SK-N-SH treated with all-trans-retinoic acid at 6 μM for 48 hours (cell line): Measurements from ENCODE around the gene MFNG.

Experiments
- ATAC-seq: fragments of 200-7000 bp; cut with Tn5 transposase; 3 replicates; pipeline ENCODE4 v1.9.1; 2020; ENCODE audit warnings: mild to moderate bottlenecking, moderate library complexity
- ARNTL ChIP-seq: fragments of 450-650 bp; formaldehyde crosslinking; IDR thresholded peaks from 2 replicates; pipeline ENCODE4 v1.5.0; 2020; ENCODE audit warnings: low read depth, mild to moderate bottlenecking, moderate library complexity, borderline replicate concordance
- CSDC2 ChIP-seq: fragments of 250-450 bp; sonication (Bioruptor Pico); IDR thresholded peaks from 2 replicates; pipeline ENCODE4 v1.5.0; 2020; ENCODE audit warnings: mild to moderate bottlenecking, moderate library complexity
- CSRNP3 ChIP-seq: fragments of 250-450 bp; sonication (Bioruptor Pico); IDR thresholded peaks from 2 replicates; pipeline ENCODE4 v1.5.1; 2021; ENCODE audit warnings: mild to moderate bottlenecking, moderate library complexity
- ESRRG ChIP-seq: fragments of 250-450 bp; sonication (Bioruptor Pico); IDR thresholded peaks from 2 replicates; pipeline ENCODE4 v1.6.1; 2021; ENCODE audit warnings: mild to moderate bottlenecking
- GLIS3 ChIP-seq: fragments of 250-450 bp; sonication (Bioruptor Pico); IDR thresholded peaks from 2 replicates; pipeline ENCODE4 v1.5.0; 2020; ENCODE audit warnings: mild to moderate bottlenecking, moderate library complexity
- ISL1 ChIP-seq: fragments of 250-450 bp; sonication (Bioruptor Pico); IDR thresholded peaks from 2 replicates; pipeline ENCODE4 v2.1.2; 2022; ENCODE audit warnings: mild to moderate bottlenecking, moderate library complexity
- OSR1 ChIP-seq: fragments of 250-450 bp; sonication (Bioruptor Pico); IDR thresholded peaks from 2 replicates; pipeline ENCODE4 v1.8.0; 2022; ENCODE audit warnings: moderate library complexity, mild to moderate bottlenecking, inconsistent platforms
- POU6F1 ChIP-seq: fragments of 250-450 bp; sonication (Bioruptor Pico); IDR thresholded peaks from 2 replicates; pipeline ENCODE4 v1.8.0; 2021; ENCODE audit warnings: low read depth, mild to moderate bottlenecking, moderate library complexity, borderline replicate concordance
- PPARA ChIP-seq: fragments of 250-450 bp; sonication (Bioruptor Pico); IDR thresholded peaks from 2 replicates; pipeline ENCODE4 v1.5.0; 2020; ENCODE audit warnings: mild to moderate bottlenecking, borderline replicate concordance
- RARB ChIP-seq: fragments of 250-450 bp; sonication (Bioruptor Pico); IDR thresholded peaks from 2 replicates; pipeline ENCODE4 v1.8.0; 2021; ENCODE audit warnings: mild to moderate bottlenecking, moderate library complexity
- SNAI2 ChIP-seq: fragments of 250-450 bp; sonication (Bioruptor Pico); IDR thresholded peaks from 2 replicates; pipeline ENCODE4 v1.5.0; 2020; ENCODE audit warnings: mild to moderate bottlenecking, moderate library complexity
- TCF4 ChIP-seq: fragments of 250-450 bp; sonication (Bioruptor Pico); IDR thresholded peaks from 2 replicates; pipeline ENCODE4 v1.8.0; 2021; ENCODE audit warnings: mild to moderate bottlenecking, moderate library complexity, borderline replicate concordance
- TOX ChIP-seq: fragments of 250-450 bp; sonication (Bioruptor Pico); IDR thresholded peaks from 2 replicates; pipeline ENCODE4 v1.8.0; 2021; ENCODE audit warnings: mild to moderate bottlenecking, moderate library complexity, borderline replicate concordance
- ZC3H10 ChIP-seq: fragments of 250-450 bp; sonication (Bioruptor Pico); IDR thresholded peaks from 2 replicates; pipeline ENCODE4 v1.5.1; 2021; ENCODE audit warnings: mild to moderate bottlenecking, moderate library complexity
- ZFP3 ChIP-seq: fragments of 250-450 bp; sonication (Bioruptor Pico); IDR thresholded peaks from 2 replicates; pipeline ENCODE4 v1.5.0; 2020; ENCODE audit warnings: mild to moderate bottlenecking, moderate library complexity
- ZNF565 ChIP-seq: fragments of 450-650 bp; formaldehyde crosslinking; conservative IDR thresholded peaks from 2 replicates; pipeline ENCODE4 v1.5.0; 2020; ENCODE audit warnings: low read depth, mild to moderate bottlenecking, moderate library complexity
- ZNF70 ChIP-seq: fragments of 450-650 bp; formaldehyde crosslinking; IDR thresholded peaks from 2 replicates; pipeline ENCODE4 v1.5.0; 2020; ENCODE audit warnings: mild to moderate bottlenecking, moderate library complexity
- ZNF8 ChIP-seq: fragments of 450-650 bp; formaldehyde crosslinking; IDR thresholded peaks from 2 replicates; pipeline ENCODE4 v1.5.0; 2020; ENCODE audit warnings: mild to moderate bottlenecking, moderate library complexity
- TF ChIP-seq, protein P1 (sequence below): fragments of 250-450 bp; sonication (Bioruptor Pico); IDR thresholded peaks from 2 replicates; pipeline ENCODE4 v1.8.0; 2020; ENCODE audit warnings: mild to moderate bottlenecking, moderate library complexity, borderline replicate concordance
- TF ChIP-seq, protein P2 (sequence below): fragments of 250-450 bp; sonication (Bioruptor Pico); IDR thresholded peaks from 2 replicates; pipeline ENCODE4 v1.5.1; 2020; ENCODE audit warnings: low read depth, mild to moderate bottlenecking, moderate library complexity

Gene MFNG

GRCh38 chr22:37491106-37491505 is 4.9 kb upstream of the MFNG start:
- ATAC-seq, result no peak
- TF ChIP-seq, protein P1, sequence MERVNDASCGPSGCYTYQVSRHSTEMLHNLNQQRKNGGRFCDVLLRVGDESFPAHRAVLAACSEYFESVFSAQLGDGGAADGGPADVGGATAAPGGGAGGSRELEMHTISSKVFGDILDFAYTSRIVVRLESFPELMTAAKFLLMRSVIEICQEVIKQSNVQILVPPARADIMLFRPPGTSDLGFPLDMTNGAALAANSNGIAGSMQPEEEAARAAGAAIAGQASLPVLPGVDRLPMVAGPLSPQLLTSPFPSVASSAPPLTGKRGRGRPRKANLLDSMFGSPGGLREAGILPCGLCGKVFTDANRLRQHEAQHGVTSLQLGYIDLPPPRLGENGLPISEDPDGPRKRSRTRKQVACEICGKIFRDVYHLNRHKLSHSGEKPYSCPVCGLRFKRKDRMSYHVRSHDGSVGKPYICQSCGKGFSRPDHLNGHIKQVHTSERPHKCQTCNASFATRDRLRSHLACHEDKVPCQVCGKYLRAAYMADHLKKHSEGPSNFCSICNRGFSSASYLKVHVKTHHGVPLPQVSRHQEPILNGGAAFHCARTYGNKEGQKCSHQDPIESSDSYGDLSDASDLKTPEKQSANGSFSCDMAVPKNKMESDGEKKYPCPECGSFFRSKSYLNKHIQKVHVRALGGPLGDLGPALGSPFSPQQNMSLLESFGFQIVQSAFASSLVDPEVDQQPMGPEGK (CRISPR knock-in tag), result no peak
- no peak for TF ChIP-seq ZNF8 (CRISPR knock-in tag)

DNA sequence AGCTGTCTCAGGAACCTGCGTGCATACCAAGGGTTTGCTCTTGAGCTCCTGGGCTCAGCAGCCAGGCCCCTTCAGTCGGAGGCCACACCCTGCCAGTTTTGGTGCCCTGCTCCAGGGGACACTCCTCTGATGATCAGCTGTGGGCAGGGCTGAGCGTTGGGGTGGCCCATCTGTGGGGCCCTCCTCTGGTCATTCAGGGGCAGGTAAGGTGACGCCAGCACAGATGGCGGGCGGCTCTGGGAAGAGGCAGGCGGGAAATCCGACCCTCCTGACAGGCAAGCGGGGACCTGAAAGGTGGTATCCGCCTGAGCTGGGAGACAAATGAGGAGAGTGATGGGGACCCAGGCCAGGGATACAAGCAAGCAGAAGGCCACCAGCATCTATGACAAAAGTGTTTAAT is 3.8 kb upstream of the MFNG start:
- no peak for TF ChIP-seq POU6F1
- no peak for TF ChIP-seq GLIS3 (CRISPR knock-in tag)
- no peak for TF ChIP-seq PPARA
- no peak for TF ChIP-seq TCF4 (CRISPR knock-in tag)
- no peak for TF ChIP-seq ZFP3 (CRISPR knock-in tag)
- no peak for TF ChIP-seq CSDC2 (CRISPR knock-in tag)
- TF ChIP-seq, protein P2, sequence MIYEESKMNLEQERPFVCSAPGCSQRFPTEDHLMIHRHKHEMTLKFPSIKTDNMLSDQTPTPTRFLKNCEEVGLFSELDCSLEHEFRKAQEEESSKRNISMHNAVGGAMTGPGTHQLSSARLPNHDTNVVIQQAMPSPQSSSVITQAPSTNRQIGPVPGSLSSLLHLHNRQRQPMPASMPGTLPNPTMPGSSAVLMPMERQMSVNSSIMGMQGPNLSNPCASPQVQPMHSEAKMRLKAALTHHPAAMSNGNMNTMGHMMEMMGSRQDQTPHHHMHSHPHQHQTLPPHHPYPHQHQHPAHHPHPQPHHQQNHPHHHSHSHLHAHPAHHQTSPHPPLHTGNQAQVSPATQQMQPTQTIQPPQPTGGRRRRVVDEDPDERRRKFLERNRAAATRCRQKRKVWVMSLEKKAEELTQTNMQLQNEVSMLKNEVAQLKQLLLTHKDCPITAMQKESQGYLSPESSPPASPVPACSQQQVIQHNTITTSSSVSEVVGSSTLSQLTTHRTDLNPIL (CRISPR knock-in tag), result no peak
- TF ChIP-seq, protein P1 (CRISPR knock-in tag), result no peak
- TF ChIP-seq ZNF70 (CRISPR knock-in tag), result no peak
- ATAC-seq, result no peak

DNA sequence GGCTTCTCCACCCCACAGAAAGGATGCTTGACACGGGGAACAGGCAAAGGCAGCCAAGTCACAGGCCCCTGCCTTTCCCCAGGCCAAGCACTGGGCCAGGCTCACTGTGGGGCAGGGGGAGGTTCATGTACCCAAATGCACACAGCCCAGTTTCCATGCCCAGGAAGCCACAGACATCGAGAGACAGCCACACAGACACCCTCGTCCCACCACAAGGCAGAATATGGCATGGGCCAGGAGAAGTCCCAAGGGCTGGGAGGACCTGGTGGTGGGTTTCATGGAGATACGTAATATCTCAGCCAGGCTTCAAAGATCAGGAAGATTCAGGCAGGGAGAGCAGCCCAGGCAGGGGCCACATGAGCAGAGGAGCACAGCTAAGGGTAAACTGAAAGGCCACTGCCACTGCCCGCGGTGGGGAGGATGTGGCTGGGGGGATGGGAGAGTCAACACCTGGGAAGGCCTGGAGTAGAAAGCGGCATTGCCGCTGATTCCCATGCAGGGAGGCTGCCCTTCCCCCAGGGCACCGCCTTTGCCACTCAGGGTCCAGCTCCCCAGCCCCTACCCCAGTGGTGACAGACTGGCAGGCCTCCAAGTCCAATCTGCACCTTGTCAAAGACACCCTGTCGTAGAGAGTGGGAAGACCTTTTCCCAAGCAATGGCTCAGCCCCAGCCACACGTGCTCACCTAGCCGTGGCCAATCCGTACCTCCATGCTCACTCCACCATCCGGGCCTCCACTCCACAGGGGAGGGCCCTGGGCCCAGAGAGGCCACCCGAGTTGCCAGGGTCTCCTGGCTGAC is 2.4 kb upstream of the MFNG start:
- no peak for ATAC-seq
- TF ChIP-seq ZC3H10 (CRISPR knock-in tag), result no peak
- no peak for TF ChIP-seq RARB (CRISPR knock-in tag)
- TF ChIP-seq ZFP3 (CRISPR knock-in tag), result no peak
- no peak for TF ChIP-seq ISL1 (CRISPR knock-in tag)
- TF ChIP-seq, protein P1 (CRISPR knock-in tag), result no peak
- TF ChIP-seq ARNTL (CRISPR knock-in tag), result no peak
- no peak for TF ChIP-seq TOX (CRISPR knock-in tag)
- TF ChIP-seq ZNF565 (CRISPR knock-in tag), result no peak
- no peak for TF ChIP-seq TCF4 (CRISPR knock-in tag)
- no peak for TF ChIP-seq ZNF70 (CRISPR knock-in tag)
- no peak for TF ChIP-seq POU6F1
- no peak for TF ChIP-seq OSR1 (CRISPR knock-in tag)
- no peak for TF ChIP-seq ZNF8 (CRISPR knock-in tag)
- TF ChIP-seq CSRNP3 (CRISPR knock-in tag), result no peak
- no peak for TF ChIP-seq SNAI2 (CRISPR knock-in tag)
- TF ChIP-seq GLIS3 (CRISPR knock-in tag), result no peak
- no peak for TF ChIP-seq PPARA
- TF ChIP-seq, protein P2 (CRISPR knock-in tag), result no peak
- no peak for TF ChIP-seq ESRRG (CRISPR knock-in tag)
